ENCODE results near the gene VANGL2. TPM values are rescaled to one million over a fixed set of nuclear protein-coding genes. Genes with fewer than 3 reads are reported as not detected.

Gene VANGL2
- total RNA-seq, 1 experiment from 2014 or later = 0.26 TPM

DNA sequence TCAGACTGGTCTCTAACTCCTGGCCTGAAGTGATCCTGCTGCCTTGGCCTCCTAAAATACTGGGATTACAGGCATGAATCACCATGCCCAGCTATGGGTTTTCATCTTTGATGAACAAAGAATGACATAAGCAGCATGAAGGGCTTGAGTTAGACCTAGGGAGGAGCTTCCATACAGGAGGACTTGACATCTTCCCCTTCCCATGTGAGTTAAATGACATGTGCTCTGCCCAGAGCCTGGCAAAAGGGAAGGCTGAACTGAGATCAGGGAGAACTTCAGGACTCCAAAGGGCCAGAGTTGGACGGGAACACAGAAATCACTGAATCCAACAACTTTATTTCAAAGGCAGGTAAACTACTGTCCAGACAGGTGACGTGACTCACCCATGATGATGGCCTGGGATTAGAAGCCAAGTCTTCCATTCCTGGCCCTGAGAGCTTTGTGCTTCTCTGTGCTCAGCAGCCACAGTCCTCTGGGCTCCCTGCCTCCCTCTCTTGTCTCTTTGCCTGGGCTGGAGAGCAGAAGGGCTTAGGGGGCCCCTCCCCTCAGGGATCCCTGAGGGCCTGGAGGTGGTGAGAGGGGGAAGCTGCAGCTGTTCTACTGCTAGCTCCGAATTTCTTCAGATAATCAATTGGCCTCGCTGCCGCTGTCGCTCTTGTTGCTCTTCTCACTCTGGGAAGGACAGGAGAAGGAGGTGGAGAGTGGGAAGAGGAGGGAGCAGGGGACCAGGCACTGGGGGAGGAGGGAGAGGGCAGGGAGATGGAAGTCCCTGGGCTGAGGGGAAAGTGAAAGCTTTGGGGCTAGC lies 25.9 kb upstream of the VANGL2 start:
- H3K36me3 Mint-ChIP-seq (ENCODE audit: insufficient read depth, unreplicated experiment) = no peaks in the 10 kb centered on the region
- H3K9me3 Mint-ChIP-seq (ENCODE audit: unreplicated experiment) = no peaks in the 10 kb centered on the region
- no TSS peak for BruUV-seq (replicated peaks)
- intact Hi-C loops (cut with micrococcal nuclease) = loop anchor here (10.0 kb wide), 2 partner anchors 330 to 440 kb away; no protein-coding TSS in a partner anchor
- no peak for DNase-seq (ENCODE audit: unreplicated experiment)
- peaks cover 13% of the 10 kb centered on the region for H3K4me1 Mint-ChIP-seq (ENCODE audit: insufficient read depth, unreplicated experiment)
- ChIA-PET CTCF (interaction anchor here (0.8 to 10.1 kb wide), 10 partner anchors 10 to 272 kb away, joined by 3 to 181 read pairs (median 26); partner anchors contain the start of gene NHLH1), POLR2A (interaction anchor here (0.6 to 1.0 kb wide), 3 partner anchors 32 to 113 kb away, joined by 3 read pairs; no protein-coding TSS in a partner anchor)
- peaks cover 31% of the 10 kb centered on the region for H3K27me3 Mint-ChIP-seq (ENCODE audit: insufficient read depth, unreplicated experiment)
- TF ChIP-seq, protein P1, sequence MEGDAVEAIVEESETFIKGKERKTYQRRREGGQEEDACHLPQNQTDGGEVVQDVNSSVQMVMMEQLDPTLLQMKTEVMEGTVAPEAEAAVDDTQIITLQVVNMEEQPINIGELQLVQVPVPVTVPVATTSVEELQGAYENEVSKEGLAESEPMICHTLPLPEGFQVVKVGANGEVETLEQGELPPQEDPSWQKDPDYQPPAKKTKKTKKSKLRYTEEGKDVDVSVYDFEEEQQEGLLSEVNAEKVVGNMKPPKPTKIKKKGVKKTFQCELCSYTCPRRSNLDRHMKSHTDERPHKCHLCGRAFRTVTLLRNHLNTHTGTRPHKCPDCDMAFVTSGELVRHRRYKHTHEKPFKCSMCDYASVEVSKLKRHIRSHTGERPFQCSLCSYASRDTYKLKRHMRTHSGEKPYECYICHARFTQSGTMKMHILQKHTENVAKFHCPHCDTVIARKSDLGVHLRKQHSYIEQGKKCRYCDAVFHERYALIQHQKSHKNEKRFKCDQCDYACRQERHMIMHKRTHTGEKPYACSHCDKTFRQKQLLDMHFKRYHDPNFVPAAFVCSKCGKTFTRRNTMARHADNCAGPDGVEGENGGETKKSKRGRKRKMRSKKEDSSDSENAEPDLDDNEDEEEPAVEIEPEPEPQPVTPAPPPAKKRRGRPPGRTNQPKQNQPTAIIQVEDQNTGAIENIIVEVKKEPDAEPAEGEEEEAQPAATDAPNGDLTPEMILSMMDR (IDR thresholded peaks at IDR 0.05; ENCODE audit: unreplicated experiment) = no peak
- H3K4me3 Mint-ChIP-seq (ENCODE audit: unreplicated experiment) = no peak overlapping the region
- H3K27ac Mint-ChIP-seq (ENCODE audit: low read depth, unreplicated experiment) = no peak overlapping the region

DNA sequence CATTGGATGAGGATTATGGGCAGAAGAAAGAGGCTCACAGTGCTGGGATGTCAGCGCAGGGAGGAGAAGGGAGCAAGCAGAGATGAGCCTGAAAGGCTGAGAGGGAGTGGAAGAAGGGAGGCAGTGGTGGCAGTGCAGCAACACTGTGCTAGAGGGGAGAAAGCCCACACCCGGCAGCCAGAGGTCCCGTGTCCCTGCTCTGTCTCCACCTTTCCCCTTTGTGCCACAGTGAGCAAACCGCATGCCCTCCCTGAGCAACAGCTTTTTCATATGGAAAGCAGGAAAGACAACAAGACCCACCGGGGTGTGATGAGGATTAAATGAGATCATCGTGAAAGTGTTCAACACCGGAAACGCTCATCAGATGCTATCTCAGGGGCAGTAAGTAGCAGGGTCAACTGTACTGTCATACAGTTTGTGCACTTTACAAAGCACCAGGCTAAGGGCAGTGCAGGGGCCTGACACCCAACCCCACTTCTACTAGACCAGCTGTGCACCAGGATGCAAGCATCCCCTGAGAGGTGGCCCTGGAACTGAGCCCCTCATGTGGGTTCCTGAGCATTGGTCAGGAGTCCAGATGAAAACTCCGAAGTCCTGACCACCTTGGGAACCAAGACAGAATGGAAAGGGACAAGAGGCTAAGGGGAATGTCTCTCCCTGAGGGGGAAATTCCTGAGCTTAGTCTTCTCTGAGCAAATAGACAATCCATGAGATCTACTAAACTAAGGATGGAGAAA lies 24.4 kb upstream of the VANGL2 start:
- no peaks in the 10 kb centered on the region for H3K9me3 Mint-ChIP-seq (ENCODE audit: unreplicated experiment)
- intact Hi-C loops (cut with micrococcal nuclease) = loop anchor here (1.0 to 10.0 kb wide), 5 partner anchors 183 to 441 kb away; no protein-coding TSS in a partner anchor
- ChIA-PET POLR2A (interaction anchor here (0.6 to 1.9 kb wide), 5 partner anchors 12 to 41 kb away, joined by 3 to 7 read pairs (median 3); no protein-coding TSS in a partner anchor), CTCF (interaction anchor here (0.6 to 10.1 kb wide), 38 partner anchors 10 to 943 kb away, joined by 3 to 181 read pairs (median 7); partner anchors contain the start of gene NHLH1)
- H3K27me3 Mint-ChIP-seq (ENCODE audit: insufficient read depth, unreplicated experiment) = peaks cover 25% of the 10 kb centered on the region
- H3K4me3 Mint-ChIP-seq (ENCODE audit: unreplicated experiment) = no peak overlapping the region
- TF ChIP-seq, protein P1 (IDR thresholded peaks at IDR 0.05; ENCODE audit: unreplicated experiment) = no peak
- no peak for DNase-seq (ENCODE audit: unreplicated experiment)
- no peaks in the 10 kb centered on the region for H3K36me3 Mint-ChIP-seq (ENCODE audit: insufficient read depth, unreplicated experiment)
- H3K27ac Mint-ChIP-seq (ENCODE audit: low read depth, unreplicated experiment) = no peak overlapping the region
- BruUV-seq (replicated peaks) = no TSS peak
- peaks cover 13% of the 10 kb centered on the region for H3K4me1 Mint-ChIP-seq (ENCODE audit: insufficient read depth, unreplicated experiment)

DNA sequence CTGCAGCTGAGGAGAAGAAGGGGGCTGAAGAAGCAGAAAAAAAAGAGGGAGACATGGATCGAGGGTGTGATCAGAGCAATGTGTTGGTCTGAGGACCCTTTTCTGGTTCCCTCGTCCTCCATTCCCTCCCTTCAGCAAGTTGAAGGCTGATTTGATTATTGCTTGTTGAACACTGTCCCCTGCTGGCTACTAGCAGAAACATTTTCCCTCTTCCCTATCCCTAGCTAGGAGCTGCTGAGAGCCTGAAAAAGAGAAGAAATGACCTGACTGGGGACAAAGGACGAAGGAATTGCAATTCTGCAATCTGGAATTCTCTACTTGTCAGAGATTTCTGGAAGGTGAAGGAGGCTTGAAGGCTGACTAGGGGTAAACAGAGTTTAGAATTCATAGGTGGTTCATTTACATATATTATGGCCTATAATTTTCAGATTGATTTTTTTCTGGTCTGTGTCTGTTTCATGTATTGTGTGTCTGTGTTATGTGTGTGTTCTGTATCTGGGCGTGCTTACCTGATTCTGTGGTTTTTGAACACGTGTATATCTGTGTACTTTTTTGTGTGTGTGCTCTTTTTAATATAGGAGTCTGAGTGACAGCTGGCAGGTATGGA lies 23.7 kb upstream of the VANGL2 start:
- BruUV-seq (replicated peaks) = no TSS peak
- DNase-seq (ENCODE audit: unreplicated experiment) = peak; percentile 81
- no peak overlapping the region for H3K27ac Mint-ChIP-seq (ENCODE audit: low read depth, unreplicated experiment)
- intact Hi-C loops (cut with micrococcal nuclease) = loop anchor here (1.0 to 10.0 kb wide), 5 partner anchors 183 to 442 kb away; no protein-coding TSS in a partner anchor
- ChIA-PET POLR2A (interaction anchor here (0.6 to 1.9 kb wide), 6 partner anchors 11 to 40 kb away, joined by 3 to 9 read pairs (median 3); partner anchors contain the start of genes COPA and NCSTN), CTCF (interaction anchor here (0.6 to 10.1 kb wide), 52 partner anchors 10 to 942 kb away, joined by 3 to 181 read pairs (median 5); partner anchors contain the start of gene NHLH1)
- peaks cover 19% of the 10 kb centered on the region for H3K27me3 Mint-ChIP-seq (ENCODE audit: insufficient read depth, unreplicated experiment)
- no peak overlapping the region for H3K4me3 Mint-ChIP-seq (ENCODE audit: unreplicated experiment)
- TF ChIP-seq, protein P1 (IDR thresholded peaks at IDR 0.05; ENCODE audit: unreplicated experiment) = peak; percentile 98
- no peaks in the 10 kb centered on the region for H3K9me3 Mint-ChIP-seq (ENCODE audit: unreplicated experiment)
- H3K4me1 Mint-ChIP-seq (ENCODE audit: insufficient read depth, unreplicated experiment) = peaks cover 13% of the 10 kb centered on the region
- no peaks in the 10 kb centered on the region for H3K36me3 Mint-ChIP-seq (ENCODE audit: insufficient read depth, unreplicated experiment)

Data from MCF 10A (cell line).